Measurements from ENCODE around the gene DPPA5. TPM values are rescaled to one million over a fixed set of nuclear protein-coding genes. Genes with fewer than 3 reads are reported as not detected.

Gene DPPA5
- total RNA-seq, 1 experiment from 2014 or later, result 1.2 TPM

DNA sequence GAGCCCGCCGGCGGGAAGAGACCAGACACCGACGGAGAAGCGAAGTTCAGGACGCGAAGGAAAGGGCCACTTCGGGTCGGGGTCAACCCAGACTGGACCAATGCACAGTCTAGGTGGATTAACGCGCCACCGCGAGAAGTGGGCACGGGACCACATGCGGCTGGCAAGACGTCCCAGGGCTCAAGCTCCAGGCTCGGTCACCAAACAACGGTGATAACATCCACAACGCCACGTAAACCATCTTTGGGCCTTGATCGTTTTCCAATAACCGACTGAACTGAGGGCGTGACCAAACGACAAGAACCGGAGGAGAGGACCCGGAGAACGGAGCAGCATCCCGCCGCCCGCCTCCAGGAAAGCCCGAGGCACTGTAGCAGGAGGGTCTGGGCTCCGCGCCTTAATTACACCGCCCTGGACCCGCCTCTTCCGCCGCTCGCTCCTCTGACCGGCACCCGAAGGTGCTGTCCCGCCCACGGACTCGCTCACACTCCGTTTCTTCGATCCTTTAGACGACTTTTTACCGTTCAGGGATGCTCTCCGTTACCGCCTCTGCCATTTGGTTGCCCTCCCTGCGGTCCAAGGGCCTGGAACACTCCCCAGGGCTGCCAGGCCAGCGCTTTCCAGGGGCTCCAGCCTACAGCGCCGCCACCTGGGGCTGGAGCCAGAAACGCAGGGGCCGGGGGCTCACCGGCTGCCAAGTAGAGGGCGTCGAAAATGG is 44.1 kb downstream of the DPPA5 start:
- peak; percentile 68 for DNase-seq
- no peak overlapping the region for H3K23ac ChIP-seq (ENCODE audit: insufficient read length, low read depth, low read length)
- H2BK20ac ChIP-seq (ENCODE audit: low read depth, low read length, poor library complexity, severe bottlenecking), result no peak overlapping the region
- H2BK12ac ChIP-seq (ENCODE audit: insufficient read length, low read depth, low read length), result no peak overlapping the region
- no peak overlapping the region for H3K27ac ChIP-seq (ENCODE audit: insufficient read length, low read depth, low read length)
- no peaks in the 10 kb centered on the region for H4K20me1 ChIP-seq (ENCODE audit: control insufficient read depth, insufficient read depth, insufficient read length)
- no peaks in the 10 kb centered on the region; the same call in 1 of the 2 replicates for H3K4me1 ChIP-seq (ENCODE audit: insufficient read depth, low read length)
- Mint-ChIP-seq H3K27me3 (ENCODE audit: low read depth) (peaks cover 10% of the 10 kb centered on the region), H3K4me3 (peak overlapping the region; percentile 90 to 93), H3K9me3 (peaks cover 6 to 19% of the 10 kb centered on the region in 2 experiments), H3K4me1 (peaks cover 16 to 28% of the 10 kb centered on the region in 2 experiments), H3K27ac (peak overlapping the region; percentile 90 to 96 (median 94)), H3K36me3 (ENCODE audit: insufficient read depth in 1 of 3, low read depth in 3 of 3) (peaks cover 9 to 31% (median 21%) of the 10 kb centered on the region in 3 experiments; a peak in 6 of 7 replicates)
- no peak overlapping the region for H4K8ac ChIP-seq (replicated peaks; ENCODE audit: insufficient read length, low read depth, low read length)
- peak overlapping the region; percentile 98 for H3K14ac ChIP-seq (ENCODE audit: insufficient read depth, low read length)
- WGBS (ENCODE audit: extremely low coverage, insufficient read length, low lambda C conversion rate), result no CpG with 5 or more reads among the region's 59 CpGs
- no peak overlapping the region for H3T11ph ChIP-seq (ENCODE audit: low read length)
- no peaks in the 10 kb centered on the region for H3K9me3 ChIP-seq (ENCODE audit: control insufficient read depth, low read depth, low read length)
- no peak overlapping the region for H2BK5ac ChIP-seq (ENCODE audit: insufficient read length, low read length)
- H3K27me3 ChIP-seq (ENCODE audit: insufficient read depth, low read length), result no peaks in the 10 kb centered on the region
- H2AK5ac ChIP-seq (ENCODE audit: insufficient read length, low read length), result no peak overlapping the region
- H3K79me1 ChIP-seq (ENCODE audit: insufficient read depth, low read depth, low read length, poor library complexity, severe bottlenecking), result peaks cover 3% of the 10 kb centered on the region
- H2BK120ac ChIP-seq (ENCODE audit: low read depth, low read length, poor library complexity, severe bottlenecking), result no peak overlapping the region
- 0 out of 2 replicates have a peak, but pooled peaks cover 2% of the 10 kb centered on the region for H3K79me2 ChIP-seq (ENCODE audit: insufficient read depth, low read length)
- H3K18ac ChIP-seq (ENCODE audit: insufficient read length, low read depth, low read length), result peak overlapping the region; percentile 94
- peak overlapping the region; percentile 96 for H2AFZ ChIP-seq (ENCODE audit: low read length)
- no peak overlapping the region for H3K56ac ChIP-seq (ENCODE audit: insufficient read length, low read depth, low read length)
- TF ChIP-seq CTCF (conservative IDR thresholded peaks at IDR 0.05), result peak; percentile 65
- H4K5ac ChIP-seq (ENCODE audit: insufficient read length, low read depth, low read length), result no peak overlapping the region
- no peak overlapping the region for H2BK15ac ChIP-seq (ENCODE audit: low read depth, low read length)
- H3K4ac ChIP-seq (ENCODE audit: low read depth, low read length), result no peak overlapping the region; the same call in 1 of the 2 replicates
- H3K4me2 ChIP-seq (ENCODE audit: insufficient read depth, insufficient read length, low read length), result peak overlapping the region; percentile 89
- peak overlapping the region; percentile 69 for H3K9ac ChIP-seq (ENCODE audit: extremely low read depth, insufficient read length, low read length)
- no peak overlapping the region for H4K91ac ChIP-seq (ENCODE audit: insufficient read length, low read depth, low read length)
- H3K23me2 ChIP-seq (ENCODE audit: insufficient read length, low read depth, low read length, poor library complexity, severe bottlenecking), result peaks cover 17% of the 10 kb centered on the region
